Thyroid gland (tissue), 4 donors: Measurements from ENCODE around the gene TTC21A. TPM values are rescaled to one million over a fixed set of nuclear protein-coding genes. Genes with fewer than 3 reads are reported as not detected.

Experiments
- DNase-seq, 2 donors: peaks; one replicate each; pipeline ENCODE4 v3.0.0-alpha.2; 2019
- H3K27ac ChIP-seq, 3 donors: fragments of 200-600 bp; sonication (generic); 1 replicate in 2 of 3; 2 replicates in 1 of 3; pipeline ENCODE4 v1.5.1; 2016 to 2019; ENCODE audit warnings: mild to moderate bottlenecking in 1 of 3, moderate library complexity in 1 of 3
- H3K27me3 ChIP-seq: fragments of 200-600 bp; sonication (generic); one replicate; pipeline ENCODE4 v1.5.1; 2019
- H3K36me3 ChIP-seq, 2 donors: fragments of 200-600 bp; sonication (generic); one replicate each; pipeline ENCODE4 v1.5.1; 2016 to 2019
- H3K4me1 ChIP-seq, 2 donors: fragments of 200-600 bp; sonication (generic); one replicate each; pipeline ENCODE4 v1.5.1; 2017 to 2019
- H3K4me3 ChIP-seq, 3 donors: fragments of 200-600 bp; sonication (generic); replicated peaks in 1 of 3; 1 replicate in 2 of 3; 2 replicates in 1 of 3; pipeline ENCODE4 v1.5.1; 2016; ENCODE audit warnings: mild to moderate bottlenecking in 1 of 3
- H3K9me3 ChIP-seq: fragments of 200-600 bp; sonication (generic); one replicate; pipeline ENCODE4 v1.5.1; 2017
- CTCF ChIP-seq, 6 experiments: fragments of 200-600 bp in 3 of 6; fragments of 450-650 bp in 3 of 6; sonication (generic) in 3 of 6; IDR thresholded peaks; one replicate each; pipeline ENCODE4 v1.5.1; 2016 to 2019; ENCODE audit warnings: antibody characterized with exemption in 6 of 6, mild to moderate bottlenecking in 2 of 6, inconsistent platforms in 1 of 6, moderate library complexity in 1 of 6
- POLR2A ChIP-seq, 2 donors: fragments of 450-650 bp; IDR thresholded peaks; one replicate each; pipeline ENCODE4 v1.6.1; 2017; ENCODE audit warnings: antibody characterized with exemption in 2 of 2, mild to moderate bottlenecking in 2 of 2, moderate library complexity in 1 of 2
- WGBS, 2 donors: methylation state at CpG; one replicate each; pipeline ENCODE4 v1.1.5; 2017; 5-methylcytosine and 5-hydroxymethylcytosine counted together
- intact Hi-C: fragments of 100-400 bp; cut with DNase I; formaldehyde crosslinking; loops from one replicate; pipeline ENCODE4 v1.15.1; 2023
- total RNA-seq, 4 donors: library from RNA; depleted of rRNA; stranded (reverse); fragments of >200 nt; gene quantifications; one replicate each; pipeline ENCODE4 v1.2.3, GENCODE V29; 2016

Gene TTC21A
- total RNA-seq, 4 donors from 2014 or later: 8.9 to 17.8 (median 11.7) TPM

DNA sequence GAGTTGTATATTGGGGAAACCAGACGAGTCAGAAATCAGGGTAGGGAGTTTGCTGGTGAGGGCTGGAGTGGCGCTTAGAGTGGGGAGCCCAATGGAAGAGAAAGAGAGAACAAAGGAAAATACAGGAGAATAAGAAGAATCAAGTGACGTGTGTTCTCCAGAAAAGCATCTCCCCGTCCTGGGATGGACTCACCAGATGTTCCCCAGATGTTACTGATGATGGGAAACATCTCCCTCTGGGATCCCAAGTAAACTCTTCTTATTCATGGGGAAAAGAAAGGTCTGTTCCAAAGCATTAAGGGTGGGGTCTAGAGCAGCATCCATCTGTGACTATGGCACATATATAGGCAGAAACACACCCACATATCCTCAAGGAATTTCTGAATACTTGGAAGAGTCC lies 48.9 kb downstream of the TTC21A start:
- Histone ChIP-seq H3K27ac (no peak overlapping the region), H3K27me3 (no peaks in the 10 kb centered on the region), H3K9me3 (no peaks in the 10 kb centered on the region), H3K4me3 (no peak overlapping the region), H3K36me3 (peaks cover 0 to 5% of the 10 kb centered on the region in 2 donors), H3K4me1 (peaks cover 9 to 14% of the 10 kb centered on the region in 2 donors)
- no peak for TF ChIP-seq POLR2A (IDR thresholded peaks at IDR 0.05)
- no peak for TF ChIP-seq CTCF (IDR thresholded peaks at IDR 0.05)
- WGBS, 2 donors: 88 to 91% methylated on average over 4 of the region's 4 CpGs
- no peak for DNase-seq
- intact Hi-C loops: no loop called here

GRCh38 chr3:39157359-39157758 lies 49.9 kb downstream of the TTC21A start:
- Histone ChIP-seq H3K36me3 (peaks cover 0 to 5% of the 10 kb centered on the region in 2 donors), H3K4me3 (no peak overlapping the region), H3K9me3 (no peaks in the 10 kb centered on the region), H3K27ac (no peak overlapping the region), H3K27me3 (no peaks in the 10 kb centered on the region), H3K4me1 (peaks cover 0 to 12% of the 10 kb centered on the region in 2 donors)
- no peak for TF ChIP-seq POLR2A (IDR thresholded peaks at IDR 0.05)
- no peak for TF ChIP-seq CTCF (IDR thresholded peaks at IDR 0.05)
- DNase-seq: no peak
- intact Hi-C loops: no loop called here
- WGBS, 2 donors: 93 to 94% methylated on average over 7 of the region's 7 CpGs

GRCh38 chr3:39158148-39158715 lies 50.8 kb downstream of the TTC21A start:
- no peaks in the 10 kb centered on the region for H3K27me3 ChIP-seq

DNA sequence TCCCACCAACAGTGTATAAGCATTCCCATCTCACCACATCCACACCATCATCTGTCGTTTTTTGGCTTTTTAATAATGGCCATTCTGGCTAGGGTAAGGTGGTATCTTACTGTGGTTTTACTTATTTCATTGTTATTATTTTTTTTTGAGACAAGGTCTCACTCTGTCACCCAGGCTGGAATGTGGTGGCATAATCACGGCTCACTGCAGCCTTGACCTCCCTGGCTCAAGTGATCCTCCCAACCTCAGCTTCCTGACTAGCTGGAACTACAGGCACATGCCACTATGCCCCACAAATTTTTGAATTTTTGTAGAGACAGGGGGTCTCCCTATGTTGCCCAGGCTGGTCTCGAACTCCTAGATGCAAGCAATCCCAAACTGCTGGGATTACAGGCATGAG lies 56.9 kb downstream of the TTC21A start:
- no peaks in the 10 kb centered on the region for H3K27me3 ChIP-seq
- no peaks in the 10 kb centered on the region for H3K36me3 ChIP-seq
- H3K4me1 ChIP-seq: peaks cover 0 to 10% of the 10 kb centered on the region in 2 donors
- no peaks in the 10 kb centered on the region for H3K9me3 ChIP-seq
- no peak overlapping the region for H3K4me3 ChIP-seq
- DNase-seq: no peak
- no peak overlapping the region for H3K27ac ChIP-seq
- intact Hi-C loops: no loop called here
- 89% methylated on average over 3 of the region's 3 CpGs for WGBS, 2 donors
- TF ChIP-seq POLR2A (IDR thresholded peaks at IDR 0.05): no peak
- no peak for TF ChIP-seq CTCF (IDR thresholded peaks at IDR 0.05)

More at GRCh38 chr3:39158148-39158715, 50.8 kb downstream of the TTC21A start:
- WGBS, 2 donors: 61 to 72% methylated on average over 5 of the region's 5 CpGs
- TF ChIP-seq POLR2A (IDR thresholded peaks at IDR 0.05) (no peak), CTCF (IDR thresholded peaks at IDR 0.05) (no peak)
- peaks cover 0 to 12% of the 10 kb centered on the region in 2 donors for H3K4me1 ChIP-seq
- no peak for DNase-seq
- H3K36me3 ChIP-seq: peaks cover 0 to 1% of the 10 kb centered on the region in 2 donors
- H3K4me3 ChIP-seq: no peak overlapping the region
- no peaks in the 10 kb centered on the region for H3K9me3 ChIP-seq
- H3K27ac ChIP-seq: no peak overlapping the region
- intact Hi-C loops: no loop called here

DNA sequence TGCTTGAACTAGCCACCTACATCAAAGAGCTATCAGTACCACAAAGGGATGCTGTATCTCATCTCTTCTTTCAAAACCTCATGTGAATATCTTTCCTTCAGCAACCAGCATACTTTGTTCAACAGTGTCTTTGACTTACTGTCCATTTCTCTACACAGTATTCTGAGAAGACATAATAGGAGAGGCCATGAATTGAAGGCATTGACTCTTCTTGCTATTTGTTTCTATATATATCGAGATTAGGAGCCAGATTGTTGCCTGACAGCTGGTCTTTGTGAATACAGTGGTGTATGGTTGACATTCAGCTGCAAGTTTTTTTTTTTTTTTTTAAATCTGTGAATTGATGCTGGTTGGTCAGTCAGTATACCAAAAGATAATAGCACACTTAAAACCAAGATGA lies 58.0 kb downstream of the TTC21A start:
- intact Hi-C loops: no loop called here
- DNase-seq: no peak
- Histone ChIP-seq H3K4me1 (peaks cover 0 to 10% of the 10 kb centered on the region in 2 donors), H3K36me3 (no peaks in the 10 kb centered on the region), H3K9me3 (no peaks in the 10 kb centered on the region), H3K27ac (no peak overlapping the region), H3K27me3 (no peaks in the 10 kb centered on the region), H3K4me3 (no peak overlapping the region)
- 89 to 91% methylated on average over 1 of the region's 1 CpG for WGBS, 2 donors
- TF ChIP-seq CTCF (IDR thresholded peaks at IDR 0.05) (no peak), POLR2A (IDR thresholded peaks at IDR 0.05) (no peak)
